Osteoblast (primary cell): ENCODE data around the gene CECR2. TPM values are rescaled to one million over a fixed set of nuclear protein-coding genes. Genes with fewer than 3 reads are reported as not detected.
A peak's percentile ranks its signal among the peaks of the same experiment; 100 is the strongest.
"Not testable (repeated sequence)": the region's sequence is repeated elsewhere in the genome, so short reads cannot be mapped to it uniquely, and the experiment has no call there.

Experiments used
- DNase-seq: peaks from one replicate; pipeline ENCODE4 v3.0.0; 2011; ENCODE audit warnings: low spot score, mixed read lengths; ENCODE audit not compliant: insufficient read length; ENCODE audit errors: missing footprints
- H2AFZ ChIP-seq: 2 replicates; pipeline ENCODE4 v1.6.0; 2011; ENCODE audit warnings: mild to moderate bottlenecking, low read length
- H3K27ac ChIP-seq: 2 replicates; pipeline ENCODE4 v1.5.1; 2011; ENCODE audit warnings: mild to moderate bottlenecking, low read depth, low read length, moderate library complexity
- H3K27me3 ChIP-seq: 2 replicates; pipeline ENCODE4 v1.6.0; 2012; ENCODE audit warnings: mild to moderate bottlenecking, control low read depth, inconsistent platforms, low read length, moderate library complexity; ENCODE audit not compliant: insufficient read depth
- H3K36me3 ChIP-seq: 2 replicates; pipeline ENCODE4 v1.5.1; 2011; ENCODE audit warnings: mild to moderate bottlenecking, low read length, control low read depth, moderate library complexity; ENCODE audit not compliant: insufficient read depth
- H3K4me1 ChIP-seq: 2 replicates; pipeline ENCODE4 v1.5.1; 2011; ENCODE audit warnings: mild to moderate bottlenecking, low read length, control low read depth, moderate library complexity; ENCODE audit not compliant: insufficient read depth
- H3K4me2 ChIP-seq: 2 replicates; pipeline ENCODE4 v1.6.0; 2011; ENCODE audit warnings: mild to moderate bottlenecking, low read length; ENCODE audit not compliant: insufficient read depth
- H3K4me3 ChIP-seq: fragments of 200-600 bp; sonication (generic); 3 replicates; pipeline ENCODE4 v1.5.1; 2012; ENCODE audit warnings: mild to moderate bottlenecking, low read length, inconsistent platforms; ENCODE audit not compliant: insufficient read depth
- H3K79me2 ChIP-seq: 2 replicates; pipeline ENCODE4 v1.6.0; 2012; ENCODE audit warnings: mild to moderate bottlenecking, low read length, control low read depth, inconsistent platforms; ENCODE audit not compliant: insufficient read depth
- H3K9me3 ChIP-seq: 2 replicates; pipeline ENCODE4 v1.5.1; 2011; ENCODE audit warnings: low read depth, low read length, control low read depth
- H4K20me1 ChIP-seq: 2 replicates; pipeline ENCODE4 v1.6.0; 2012; ENCODE audit warnings: mild to moderate bottlenecking, low read length, control low read depth; ENCODE audit not compliant: insufficient read depth
- total RNA-seq: library from RNA; depleted of rRNA; stranded (reverse); fragments of >200 nt; gene quantifications from 2 replicates; pipeline ENCODE4 v1.2.3, GENCODE V29; 2012
- TF ChIP-seq, protein P1 (sequence below): IDR thresholded peaks from 2 replicates; pipeline ENCODE4 v1.5.1; 2011; ENCODE audit warnings: mild to moderate bottlenecking, low read depth, low read length, moderate library complexity; ENCODE audit errors: extremely low read depth

Gene CECR2
- total RNA-seq, 1 donor: not detected

DNA sequence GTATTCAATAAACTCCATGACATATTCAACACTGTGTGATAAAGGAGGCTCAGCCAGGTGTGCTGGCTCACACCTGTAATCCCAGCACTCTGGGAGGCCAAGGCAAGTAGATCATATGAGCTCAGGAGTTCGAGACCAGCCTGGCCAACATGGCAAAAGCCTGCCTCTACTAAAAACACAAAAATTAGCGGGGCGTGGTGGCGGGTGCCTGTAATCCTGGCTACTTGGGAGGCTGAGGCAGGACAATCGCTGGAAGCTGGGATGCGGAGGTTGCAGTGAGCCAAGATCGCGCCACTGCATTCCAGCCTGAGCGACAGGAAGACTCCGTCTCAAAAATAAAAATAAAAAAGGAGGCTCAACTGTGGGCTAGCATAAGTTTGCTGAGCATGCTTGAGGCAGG is 189.9 kb downstream of the CECR2 start:
- H3K27ac ChIP-seq: no peak overlapping the region
- no peaks in the 10 kb centered on the region for H3K9me3 ChIP-seq
- no peak overlapping the region for H2AFZ ChIP-seq
- no peak overlapping the region for H3K4me3 ChIP-seq
- H3K4me1 ChIP-seq: peaks cover 8% of the 10 kb centered on the region
- H3K79me2 ChIP-seq: no peaks in the 10 kb centered on the region
- no peak for DNase-seq
- TF ChIP-seq, protein P1, sequence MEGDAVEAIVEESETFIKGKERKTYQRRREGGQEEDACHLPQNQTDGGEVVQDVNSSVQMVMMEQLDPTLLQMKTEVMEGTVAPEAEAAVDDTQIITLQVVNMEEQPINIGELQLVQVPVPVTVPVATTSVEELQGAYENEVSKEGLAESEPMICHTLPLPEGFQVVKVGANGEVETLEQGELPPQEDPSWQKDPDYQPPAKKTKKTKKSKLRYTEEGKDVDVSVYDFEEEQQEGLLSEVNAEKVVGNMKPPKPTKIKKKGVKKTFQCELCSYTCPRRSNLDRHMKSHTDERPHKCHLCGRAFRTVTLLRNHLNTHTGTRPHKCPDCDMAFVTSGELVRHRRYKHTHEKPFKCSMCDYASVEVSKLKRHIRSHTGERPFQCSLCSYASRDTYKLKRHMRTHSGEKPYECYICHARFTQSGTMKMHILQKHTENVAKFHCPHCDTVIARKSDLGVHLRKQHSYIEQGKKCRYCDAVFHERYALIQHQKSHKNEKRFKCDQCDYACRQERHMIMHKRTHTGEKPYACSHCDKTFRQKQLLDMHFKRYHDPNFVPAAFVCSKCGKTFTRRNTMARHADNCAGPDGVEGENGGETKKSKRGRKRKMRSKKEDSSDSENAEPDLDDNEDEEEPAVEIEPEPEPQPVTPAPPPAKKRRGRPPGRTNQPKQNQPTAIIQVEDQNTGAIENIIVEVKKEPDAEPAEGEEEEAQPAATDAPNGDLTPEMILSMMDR: no peak
- peaks cover 6% of the 10 kb centered on the region for H3K27me3 ChIP-seq
- no peaks in the 10 kb centered on the region for H3K36me3 ChIP-seq
- H4K20me1 ChIP-seq: no peaks in the 10 kb centered on the region
- H3K4me2 ChIP-seq: no peak overlapping the region

DNA sequence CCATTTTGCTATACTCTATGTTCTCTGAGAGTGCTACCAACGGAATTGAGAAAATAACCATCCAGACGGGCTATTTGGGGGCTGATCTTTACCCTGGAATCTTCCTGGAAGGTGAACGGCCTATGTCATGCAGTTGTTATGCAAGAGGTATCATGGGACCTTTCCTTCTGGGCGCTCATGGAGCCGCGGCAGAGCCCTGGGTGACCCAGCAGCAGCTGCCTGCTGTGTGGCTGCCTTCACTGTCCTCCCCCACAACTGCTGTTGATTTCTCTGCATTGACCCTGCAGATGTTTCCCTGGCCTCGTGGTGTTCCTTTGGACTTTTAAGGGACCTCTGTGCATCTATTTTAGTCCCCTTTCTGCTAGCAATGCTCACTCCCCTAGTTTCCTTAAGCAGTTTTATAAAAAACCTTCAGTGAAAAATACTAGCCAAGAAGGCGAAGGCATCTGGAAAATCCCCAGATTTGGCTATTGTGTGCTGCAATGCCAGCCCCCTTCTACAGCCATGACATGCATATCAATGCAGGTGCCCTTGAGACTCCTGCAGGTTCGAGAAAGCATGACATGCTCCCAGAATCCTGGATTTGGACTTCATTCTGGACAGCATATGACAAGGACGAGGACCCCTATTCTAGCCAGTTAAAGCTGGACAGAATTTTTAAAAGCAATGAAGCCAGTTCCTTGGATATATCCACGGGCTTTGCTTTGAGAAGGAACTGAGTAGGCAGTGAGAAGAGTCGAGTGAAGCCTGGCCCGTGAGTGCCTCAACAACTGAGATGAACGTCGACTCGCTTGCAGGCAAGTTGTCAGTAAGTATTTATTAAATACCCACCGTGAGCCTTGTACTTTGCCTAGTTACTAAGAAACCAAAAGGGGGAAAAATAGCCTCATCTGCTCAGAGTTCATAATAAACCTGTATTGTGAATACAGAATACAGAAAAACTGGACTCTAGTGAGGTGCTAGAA is 193.9 kb downstream of the CECR2 start, which contains the start of gene SLC25A18:
SLC25A18 (plus strand) TSS at position 593 of the 965 bp plus-strand sequence. CDS start 16,447 bp downstream, outside the sequence.
- Histone ChIP-seq H3K4me2 (peak within 1 kb of the TSS; percentile 65), H4K20me1 (no peaks in the 10 kb centered on the region), H3K79me2 (no peaks in the 10 kb centered on the region), H2AFZ (peak within 1 kb of the TSS; percentile 17), H3K9me3 (no peaks in the 10 kb centered on the region), H3K27me3 (no peaks in the 10 kb centered on the region), H3K27ac (no peak within 1 kb of the TSS), H3K4me1 (peaks cover 8% of the 10 kb centered on the region), H3K4me3 (peak within 1 kb of the TSS; percentile 14), H3K36me3 (no peaks in the 10 kb centered on the region)
- DNase-seq: peak; percentile 50
- TF ChIP-seq, protein P1: no peak

DNA sequence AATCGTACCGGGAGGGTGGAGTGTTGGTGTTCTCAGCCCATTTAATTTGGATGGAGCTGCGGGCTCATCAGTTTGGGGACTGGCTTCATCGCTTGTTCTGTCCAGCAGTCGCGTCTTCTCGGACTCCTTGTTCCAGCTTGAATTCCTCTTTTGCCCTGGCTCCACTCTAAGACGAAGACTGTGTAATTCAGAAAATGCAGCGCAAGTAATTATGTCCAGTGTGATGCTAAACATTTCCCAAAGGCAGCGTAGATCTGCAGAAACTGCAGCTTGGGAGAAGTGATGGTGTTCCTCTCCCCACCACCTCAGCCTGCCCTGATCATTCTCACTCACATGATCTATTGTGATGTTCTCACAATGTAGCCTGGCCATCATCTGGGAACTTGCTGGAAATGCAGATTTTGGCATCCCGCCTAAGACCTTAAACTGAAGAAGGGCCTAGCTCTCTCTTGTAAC is 194.7 kb downstream of the CECR2 start:
- Histone ChIP-seq H3K27me3 (no peaks in the 10 kb centered on the region), H3K27ac (no peak overlapping the region), H3K4me1 (peaks cover 8% of the 10 kb centered on the region), H3K4me3 (no peak overlapping the region), H2AFZ (no peak overlapping the region), H4K20me1 (no peaks in the 10 kb centered on the region), H3K4me2 (no peak overlapping the region), H3K36me3 (no peaks in the 10 kb centered on the region), H3K79me2 (no peaks in the 10 kb centered on the region), H3K9me3 (no peaks in the 10 kb centered on the region)
- TF ChIP-seq, protein P1: no peak
- peak; percentile 54 for DNase-seq

DNA sequence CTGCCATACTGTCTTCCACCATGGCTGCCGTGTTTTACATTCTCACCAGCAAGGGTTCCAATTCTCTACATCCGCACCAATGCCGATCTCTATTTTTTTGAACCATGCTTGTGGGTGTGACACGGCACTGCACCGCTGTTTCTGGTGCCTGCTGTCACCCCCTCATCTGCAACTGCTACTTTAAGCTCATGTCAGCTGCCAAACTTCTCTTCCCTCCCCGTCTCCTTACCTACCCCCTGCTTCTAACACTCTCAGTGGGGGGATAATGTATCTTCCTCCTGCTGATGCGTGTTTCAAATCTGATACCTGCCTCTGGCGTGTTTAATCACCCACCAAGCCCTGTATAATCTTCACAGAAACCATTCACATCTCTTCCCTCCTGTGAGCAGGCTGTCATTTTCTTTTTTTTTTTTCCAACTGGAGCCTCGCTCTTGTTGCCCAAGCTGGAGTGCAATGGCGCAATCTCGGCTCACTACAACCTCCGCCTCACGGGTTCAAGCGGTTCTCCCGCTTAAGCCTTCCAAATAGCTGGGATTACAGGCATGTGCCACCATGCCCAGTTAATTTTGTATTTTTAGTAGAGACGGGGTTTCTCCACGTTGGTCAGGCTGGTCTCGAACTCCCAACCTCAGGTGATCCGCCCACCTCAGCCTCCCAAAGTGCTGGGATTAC is 196.9 kb downstream of the CECR2 start:
- not testable (repeated sequence) for H3K27me3 ChIP-seq, H2AFZ ChIP-seq, H4K20me1 ChIP-seq, H3K27ac ChIP-seq, H3K79me2 ChIP-seq, H3K36me3 ChIP-seq, DNase-seq, H3K4me2 ChIP-seq, H3K4me3 ChIP-seq, H3K9me3 ChIP-seq
- peaks cover 27% of the 10 kb centered on the region for H3K4me1 ChIP-seq
